ENCODE results near the gene ZDHHC12. TPM values are rescaled to one million over a fixed set of nuclear protein-coding genes. Genes with fewer than 3 reads are reported as not detected.

The ZDHHC12 gene
- polyA plus RNA-seq, 2 of the 4 experiments (the other 2 are of a cell fraction) = 37.6 to 75.7 TPM

- POLR2A ChIA-PET = interaction anchor here (2.5 kb wide), 1 partner anchor 55 kb away, joined by 13 read pairs; no protein-coding TSS in a partner anchor
- H3K9me3 ChIP-seq = no peaks in the 10 kb centered on the region
These were observed 33.3 kb downstream of the ZDHHC12 start for GRCh38 chr9:128690684-128691034.

GRCh38 chr9:128689820-128690683, 33.9 kb downstream of the ZDHHC12 start:
- CTCF ChIA-PET = interaction anchor here (1.2 to 4.6 kb wide), 8 partner anchors 10 to 55 kb away, joined by 3 to 33 read pairs (median 3); partner anchors contain the start of gene PKN3
- POLR2A ChIA-PET = interaction anchor here (0.6 to 2.5 kb wide), 6 partner anchors 10 to 138 kb away, joined by 3 to 13 read pairs (median 4); partner anchors contain the start of genes DYNC2I2, SPTAN1 and ZDHHC12
- WGBS (ENCODE audit: missing lambda C conversion rate) = 0% methylated on average over 13 of the region's 83 CpGs
- peak; percentile 56 to 70 for DNase-seq (ENCODE audit: low read depth in 1 of 2, low spot score in 1 of 2)
- peak overlapping the region; percentile 97 to 100 for H3K27ac ChIP-seq
- no peak for FAIRE-seq
- TF ChIP-seq MAX (IDR thresholded peaks at IDR 0.05) (peak; percentile 10), RNF2 (IDR thresholded peaks at IDR 0.05; ENCODE audit: borderline replicate concordance, low read depth) (no peak), ZFP36 (IDR thresholded peaks at IDR 0.05; ENCODE audit: borderline replicate concordance, partially characterized antibody) (no peak), ZNF302 (CRISPR knock-in tag; IDR thresholded peaks at IDR 0.05) (no peak), JUNB (IDR thresholded peaks at IDR 0.05) (no peak), MYC (IDR thresholded peaks at IDR 0.05; ENCODE audit: borderline replicate concordance, low read length) (peak; percentile 54; the same call in 1 of the 2 replicates)
- H3K4me1 ChIP-seq = peaks cover 44% of the 10 kb centered on the region
- peak overlapping the region; percentile 100 for H3K4me3 ChIP-seq
- ATAC-seq = peak; percentile 5 to 55; a peak in 3 of 6 replicates
- H3K4me2 ChIP-seq = peak overlapping the region; percentile 92
- no peaks in the 10 kb centered on the region for H3K9me3 ChIP-seq

More at GRCh38 chr9:128690684-128691034, 33.3 kb downstream of the ZDHHC12 start:
- FAIRE-seq (no peak), DNase-seq (ENCODE audit: low read depth in 1 of 2, low spot score in 1 of 2) (no peak), ATAC-seq (no peak)
- no peak for TF ChIP-seq PBX3 (IDR thresholded peaks at IDR 0.05)
- TF ChIP-seq MAFK (IDR thresholded peaks at IDR 0.05; ENCODE audit: partially characterized antibody) = no peak
- TF ChIP-seq ELK1 (IDR thresholded peaks at IDR 0.05; ENCODE audit: low read depth, low read length) = no peak
- TF ChIP-seq MAX (IDR thresholded peaks at IDR 0.05) = 0 out of 2 replicates have a peak, but pooled peaks have one; percentile 3
- WGBS (ENCODE audit: missing lambda C conversion rate) = under 1% methylated on average over 5 of the region's 5 CpGs
- peaks cover 39% of the 10 kb centered on the region for H3K4me1 ChIP-seq
- H3K27ac ChIP-seq = peak overlapping the region; percentile 97 to 100
- CTCF ChIA-PET = interaction anchor here (1.2 to 4.6 kb wide), 7 partner anchors 10 to 56 kb away, joined by 3 to 33 read pairs (median 3); partner anchors contain the start of gene PKN3
- peak overlapping the region; percentile 100 for H3K4me3 ChIP-seq
- H3K4me2 ChIP-seq = peak overlapping the region; percentile 92

GRCh38 chr9:128689293-128689774, 34.6 kb downstream of the ZDHHC12 start:
- no peak for FAIRE-seq

More at GRCh38 chr9:128689293-128689774, 34.6 kb downstream of the ZDHHC12 start:
- Histone ChIP-seq H3K4me3 (peak overlapping the region; percentile 100), H3K9me3 (no peaks in the 10 kb centered on the region), H3K4me1 (peaks cover 50% of the 10 kb centered on the region), H3K4me2 (no peak overlapping the region), H3K27ac (peak overlapping the region; percentile 97 to 100)
- CTCF ChIA-PET = interaction anchor here (1.5 to 4.6 kb wide), 4 partner anchors 11 to 55 kb away, joined by 3 to 33 read pairs (median 18); partner anchors contain the start of gene PKN3
- peak; percentile 31 to 70 for DNase-seq (ENCODE audit: low read depth in 1 of 2, low spot score in 1 of 2)
- no CpG with 5 or more reads among the region's 80 CpGs for WGBS (ENCODE audit: missing lambda C conversion rate)
- POLR2A ChIA-PET = interaction anchor here (0.6 to 2.5 kb wide), 7 partner anchors 11 to 137 kb away, joined by 3 to 13 read pairs (median 4); partner anchors contain the start of genes DYNC2I2, PKN3, SPTAN1 and ZDHHC12
- ATAC-seq = peak; percentile 6 to 57
- TF ChIP-seq POLR2A (IDR thresholded peaks at IDR 0.05; ENCODE audit: low read length) (0 out of 2 replicates have a peak, but pooled peaks have one; percentile 7), BCL3 (IDR thresholded peaks at IDR 0.05) (peak; percentile 91; the same call in 1 of the 3 replicates), JUN (IDR thresholded peaks at IDR 0.05) (peak in 1 of 2 experiments; percentile 94; a peak in 4 of 5 replicates), ZFP36 (IDR thresholded peaks at IDR 0.05; ENCODE audit: borderline replicate concordance, partially characterized antibody) (no peak)
